Measurements from ENCODE around the gene NCAPG2.

- TF ChIP-seq CTCF (IDR thresholded peaks at IDR 0.05) (no peak), ELF1 (IDR thresholded peaks at IDR 0.05) (no peak), EP300 (IDR thresholded peaks at IDR 0.05; ENCODE audit: borderline replicate concordance in 1 of 2, low read depth in 1 of 2, low read length in 1 of 2) (no peak), RCOR1 (IDR thresholded peaks at IDR 0.05; ENCODE audit: low read length) (no peak), TCF12 (IDR thresholded peaks at IDR 0.05) (no peak), CHD2 (IDR thresholded peaks at IDR 0.05; ENCODE audit: low read length, partially characterized antibody) (no peak), JUND (IDR thresholded peaks at IDR 0.05) (no peak), GABPA (IDR thresholded peaks at IDR 0.05; ENCODE audit: low read depth) (no peak), POLR2AphosphoS5 (IDR thresholded peaks at IDR 0.05; ENCODE audit: low read depth, low read length) (no peak), MXI1 (IDR thresholded peaks at IDR 0.05; ENCODE audit: low read depth, low read length) (no peak), TAF1 (IDR thresholded peaks at IDR 0.05; ENCODE audit: borderline replicate concordance, low read depth, low read length) (no peak), SMC3 (IDR thresholded peaks at IDR 0.05; ENCODE audit: low read depth, low read length) (no peak), EZH2phosphoT487 (IDR thresholded peaks at IDR 0.05; ENCODE audit: borderline replicate concordance, low read depth) (no peak), NFIC (IDR thresholded peaks at IDR 0.05; ENCODE audit: borderline replicate concordance) (no peak)
These were observed 10.0 kb downstream of the NCAPG2 start for GRCh38 chr7:158694650-158695049.

Data from SK-N-SH (cell line).